ENCODE measurements around the gene RAB11FIP4. TPM values are rescaled to one million over a fixed set of nuclear protein-coding genes. Genes with fewer than 3 reads are reported as not detected.

Gene RAB11FIP4
- total RNA-seq, 3 donors from 2014 or later (not counting 1 experiment from before 2014, with no cell fraction given), result 81.4 to 121 (median 102) TPM

DNA sequence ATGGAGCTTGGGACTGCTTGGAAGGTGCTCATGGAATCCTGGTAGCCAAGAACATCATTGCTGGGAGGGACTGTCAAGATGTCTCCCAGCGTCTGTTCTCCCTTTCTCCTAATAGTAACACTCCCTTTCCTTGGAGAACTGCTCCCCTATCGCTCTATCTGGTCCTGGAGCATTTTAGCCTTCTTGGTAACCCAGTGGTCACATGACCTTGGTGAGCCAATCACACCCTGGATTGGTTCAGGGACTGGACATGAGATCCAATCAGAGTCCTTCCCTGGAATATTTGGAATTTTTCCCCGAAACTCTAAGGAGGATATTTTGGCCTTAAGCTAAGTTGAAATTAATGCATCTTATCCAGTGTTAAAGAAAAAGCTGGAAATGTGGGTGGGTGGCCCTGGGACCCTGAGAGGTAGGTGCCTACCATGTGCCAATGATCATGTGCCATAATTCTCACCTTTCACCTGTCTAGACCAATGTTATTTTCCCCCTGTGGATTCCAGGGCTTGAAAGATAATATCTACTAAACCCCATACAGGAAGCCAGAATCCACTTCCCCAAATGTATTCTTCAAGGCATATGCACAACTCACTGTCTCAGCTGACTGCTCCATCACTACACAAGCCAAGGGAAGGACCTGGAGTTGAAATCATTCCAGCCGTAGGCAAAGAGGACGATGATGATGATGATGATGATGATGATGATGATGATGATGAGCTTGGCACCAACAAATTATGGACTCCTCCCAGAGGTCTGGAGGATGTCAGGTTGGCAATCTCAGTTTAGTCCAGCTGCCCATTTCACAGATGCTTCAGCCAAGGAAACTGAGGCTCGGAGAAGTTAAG, 193.2 kb downstream of the RAB11FIP4 start:
- Mint-ChIP-seq H3K36me3 (no peaks in the 10 kb centered on the region), H3K4me3 (no peak overlapping the region), H3K27me3 (ENCODE audit: low read depth in 2 of 2) (no peaks in the 10 kb centered on the region), H3K27ac (no peak overlapping the region), H3K4me1 (peaks cover 9 to 21% of the 10 kb centered on the region in 2 donors), H3K9me3 (no peaks in the 10 kb centered on the region)
- ATAC-seq (no peak), DNase-seq (no peak)
- no peak overlapping the region for H3K4me3 ChIP-seq (ENCODE audit: low read length)
- WGBS (ENCODE audit: insufficient coverage), result 89% methylated on average over 6 of the region's 6 CpGs
- peaks cover 21% of the 10 kb centered on the region for H3K4me1 ChIP-seq (ENCODE audit: control insufficient read depth, insufficient read depth, low read length)
- H3K27ac ChIP-seq (ENCODE audit: low read length), result no peak overlapping the region
- intact Hi-C loops (cut with micrococcal nuclease), result no loop called here
- H3K36me3 ChIP-seq (ENCODE audit: control insufficient read depth, insufficient read depth, low read length), result no peaks in the 10 kb centered on the region
- no peaks in the 10 kb centered on the region for H3K9me3 ChIP-seq (ENCODE audit: control insufficient read depth, insufficient read depth, low read length)
- TF ChIP-seq, protein P1, sequence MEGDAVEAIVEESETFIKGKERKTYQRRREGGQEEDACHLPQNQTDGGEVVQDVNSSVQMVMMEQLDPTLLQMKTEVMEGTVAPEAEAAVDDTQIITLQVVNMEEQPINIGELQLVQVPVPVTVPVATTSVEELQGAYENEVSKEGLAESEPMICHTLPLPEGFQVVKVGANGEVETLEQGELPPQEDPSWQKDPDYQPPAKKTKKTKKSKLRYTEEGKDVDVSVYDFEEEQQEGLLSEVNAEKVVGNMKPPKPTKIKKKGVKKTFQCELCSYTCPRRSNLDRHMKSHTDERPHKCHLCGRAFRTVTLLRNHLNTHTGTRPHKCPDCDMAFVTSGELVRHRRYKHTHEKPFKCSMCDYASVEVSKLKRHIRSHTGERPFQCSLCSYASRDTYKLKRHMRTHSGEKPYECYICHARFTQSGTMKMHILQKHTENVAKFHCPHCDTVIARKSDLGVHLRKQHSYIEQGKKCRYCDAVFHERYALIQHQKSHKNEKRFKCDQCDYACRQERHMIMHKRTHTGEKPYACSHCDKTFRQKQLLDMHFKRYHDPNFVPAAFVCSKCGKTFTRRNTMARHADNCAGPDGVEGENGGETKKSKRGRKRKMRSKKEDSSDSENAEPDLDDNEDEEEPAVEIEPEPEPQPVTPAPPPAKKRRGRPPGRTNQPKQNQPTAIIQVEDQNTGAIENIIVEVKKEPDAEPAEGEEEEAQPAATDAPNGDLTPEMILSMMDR (IDR thresholded peaks at IDR 0.05), result no peak
- no peaks in the 10 kb centered on the region for H3K27me3 ChIP-seq (ENCODE audit: control insufficient read depth, insufficient read depth, low read length)

DNA sequence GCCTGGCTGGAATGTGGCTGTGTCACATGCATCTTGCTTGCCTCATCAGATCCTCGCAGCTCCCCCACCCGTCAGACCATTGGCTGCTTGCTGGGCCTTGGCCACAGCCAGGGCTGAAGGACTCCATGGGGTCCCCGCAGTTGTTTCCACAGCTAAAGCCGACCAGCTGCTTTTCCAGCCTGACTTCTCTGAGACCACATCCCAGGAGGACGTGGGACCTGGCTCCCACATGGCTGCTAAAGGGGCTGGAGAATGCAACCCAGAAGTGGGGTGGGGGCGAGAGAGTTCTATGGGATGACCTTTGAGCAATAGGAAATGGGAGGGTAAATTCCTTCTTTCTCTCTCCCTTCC, 193.8 kb downstream of the RAB11FIP4 start:
- no peak for DNase-seq
- Mint-ChIP-seq H3K9me3 (no peaks in the 10 kb centered on the region), H3K27ac (no peak overlapping the region), H3K27me3 (ENCODE audit: low read depth in 2 of 2) (no peaks in the 10 kb centered on the region), H3K4me1 (peaks cover 9 to 21% of the 10 kb centered on the region in 2 donors), H3K4me3 (no peak overlapping the region), H3K36me3 (no peaks in the 10 kb centered on the region)
- Histone ChIP-seq H3K9me3 (ENCODE audit: control insufficient read depth, insufficient read depth, low read length) (no peaks in the 10 kb centered on the region), H3K36me3 (ENCODE audit: control insufficient read depth, insufficient read depth, low read length) (no peaks in the 10 kb centered on the region), H3K4me1 (ENCODE audit: control insufficient read depth, insufficient read depth, low read length) (peaks cover 21% of the 10 kb centered on the region), H3K27ac (ENCODE audit: low read length) (no peak overlapping the region), H3K27me3 (ENCODE audit: control insufficient read depth, insufficient read depth, low read length) (no peaks in the 10 kb centered on the region), H3K4me3 (ENCODE audit: low read length) (no peak overlapping the region)
- 85% methylated on average over 6 of the region's 6 CpGs for WGBS (ENCODE audit: insufficient coverage)
- intact Hi-C loops (cut with micrococcal nuclease), result no loop called here
- no peak for ATAC-seq
- TF ChIP-seq, protein P1 (IDR thresholded peaks at IDR 0.05), result no peak

DNA sequence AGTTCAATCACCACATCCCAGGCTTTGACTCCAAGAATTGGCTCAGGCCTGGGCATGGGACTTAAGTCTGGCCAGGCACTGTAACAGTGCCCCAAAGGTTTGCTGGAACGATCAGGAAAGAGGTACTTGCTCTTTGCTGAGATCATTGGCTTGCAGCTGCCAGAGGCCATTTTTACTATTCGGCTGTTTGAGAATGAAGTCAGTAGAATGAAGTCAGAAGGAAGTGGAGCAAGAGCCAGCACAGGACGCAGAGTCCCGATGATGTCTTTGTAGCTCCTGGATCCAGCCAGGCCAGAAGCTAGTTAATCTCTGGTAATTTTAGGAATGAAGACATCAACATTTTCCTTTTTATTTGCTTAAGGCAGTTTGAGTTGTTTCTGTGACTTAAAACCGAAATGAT, 195.5 kb downstream of the RAB11FIP4 start:
- Histone ChIP-seq H3K27ac (ENCODE audit: low read length) (no peak overlapping the region), H3K9me3 (ENCODE audit: control insufficient read depth, insufficient read depth, low read length) (no peaks in the 10 kb centered on the region), H3K27me3 (ENCODE audit: control insufficient read depth, insufficient read depth, low read length) (no peaks in the 10 kb centered on the region), H3K36me3 (ENCODE audit: control insufficient read depth, insufficient read depth, low read length) (no peaks in the 10 kb centered on the region), H3K4me1 (ENCODE audit: control insufficient read depth, insufficient read depth, low read length) (peaks cover 7% of the 10 kb centered on the region), H3K4me3 (ENCODE audit: low read length) (no peak overlapping the region)
- Mint-ChIP-seq H3K27ac (no peak overlapping the region), H3K27me3 (ENCODE audit: low read depth in 2 of 2) (no peaks in the 10 kb centered on the region), H3K4me1 (peaks cover 8% of the 10 kb centered on the region in 2 donors), H3K4me3 (no peak overlapping the region), H3K36me3 (no peaks in the 10 kb centered on the region), H3K9me3 (no peaks in the 10 kb centered on the region)
- intact Hi-C loops (cut with micrococcal nuclease), result no loop called here
- DNase-seq, result no peak
- 72% methylated on average over 5 of the region's 5 CpGs for WGBS (ENCODE audit: insufficient coverage)
- ATAC-seq, result no peak
- TF ChIP-seq, protein P1 (IDR thresholded peaks at IDR 0.05), result no peak

DNA sequence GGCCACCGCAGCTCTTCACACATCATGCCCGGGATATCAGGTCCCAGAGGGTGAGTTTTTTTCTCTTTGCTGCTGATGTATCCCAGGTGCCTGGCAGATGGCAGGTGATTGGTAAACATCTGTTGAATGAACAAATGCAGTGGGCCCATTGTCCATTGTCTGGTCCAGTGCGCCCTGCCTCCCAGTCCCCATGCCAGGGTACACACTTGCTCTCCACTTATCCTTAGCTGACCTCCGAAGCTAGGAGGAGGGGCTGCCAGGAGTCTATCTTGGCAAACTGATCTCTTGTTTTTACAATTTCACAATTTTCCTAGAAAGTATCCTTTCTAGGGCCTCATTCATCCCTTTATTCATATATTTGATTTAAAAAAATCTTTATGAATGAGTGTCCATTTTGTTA, 196.0 kb downstream of the RAB11FIP4 start:
- ATAC-seq, result no peak
- H3K27me3 ChIP-seq (ENCODE audit: control insufficient read depth, insufficient read depth, low read length), result no peaks in the 10 kb centered on the region
- Mint-ChIP-seq H3K4me1 (peaks cover 3% of the 10 kb centered on the region in 2 donors), H3K9me3 (no peaks in the 10 kb centered on the region), H3K4me3 (no peak overlapping the region), H3K36me3 (no peaks in the 10 kb centered on the region), H3K27me3 (ENCODE audit: low read depth in 2 of 2) (no peaks in the 10 kb centered on the region), H3K27ac (no peak overlapping the region)
- H3K9me3 ChIP-seq (ENCODE audit: control insufficient read depth, insufficient read depth, low read length), result no peaks in the 10 kb centered on the region
- H3K4me3 ChIP-seq (ENCODE audit: low read length), result no peak overlapping the region
- 84% methylated on average over 4 of the region's 4 CpGs for WGBS (ENCODE audit: insufficient coverage)
- intact Hi-C loops (cut with micrococcal nuclease), result no loop called here
- H3K36me3 ChIP-seq (ENCODE audit: control insufficient read depth, insufficient read depth, low read length), result no peaks in the 10 kb centered on the region
- TF ChIP-seq, protein P1 (IDR thresholded peaks at IDR 0.05), result no peak
- DNase-seq, result no peak
- peaks cover 2% of the 10 kb centered on the region for H3K4me1 ChIP-seq (ENCODE audit: control insufficient read depth, insufficient read depth, low read length)
- H3K27ac ChIP-seq (ENCODE audit: low read length), result no peak overlapping the region

All from natural killer cell (primary cell).